ENCODE data around the gene KIF9. TPM values are rescaled to one million over a fixed set of nuclear protein-coding genes. Genes with fewer than 3 reads are reported as not detected.

The KIF9 gene
- total RNA-seq, 1 experiment from 2014 or later, result 8.9 TPM

GRCh38 chr3:47266709-47267489 is 15.7 kb downstream of the KIF9 start:
- POLR2A ChIA-PET, result no interaction called here
- no peak for TF ChIP-seq REST (IDR thresholded peaks at IDR 0.05; ENCODE audit: insufficient read depth in 1 of 2, low read depth in 2 of 2, low read length in 1 of 2)
- no peak for TF ChIP-seq SIN3A (IDR thresholded peaks at IDR 0.05; ENCODE audit: borderline replicate concordance, insufficient read depth, low read depth, low read length)
- no peak for TF ChIP-seq POLR2AphosphoS5 (IDR thresholded peaks at IDR 0.05; ENCODE audit: low read depth, low read length)
- Histone ChIP-seq H3K9me3 (ENCODE audit: control insufficient read depth, insufficient read depth, low read depth, low read length) (no peaks in the 10 kb centered on the region), H3K27me3 (ENCODE audit: control insufficient read depth, insufficient read depth, low read length) (no peaks in the 10 kb centered on the region), H3K4me3 (ENCODE audit: low read depth in 2 of 2, low read length in 2 of 2) (no peak overlapping the region), H3K36me3 (ENCODE audit: control insufficient read depth, insufficient read depth, low read length) (no peaks in the 10 kb centered on the region), H3K27ac (ENCODE audit: low read length) (no peak overlapping the region), H3K4me1 (ENCODE audit: control insufficient read depth, insufficient read depth, low read length) (no peaks in the 10 kb centered on the region)
- ATAC-seq (no peak), DNase-seq (ENCODE audit: low read depth, low spot score) (no peak)
- no TSS peak for BruUV-seq (replicated peaks)
- in situ Hi-C loops (cut with HindIII; ENCODE audit: low pct_unique_long_range_greater_than_20kb, low sequenced_read_pairs), result no loop called here
- CTCF ChIA-PET, result interaction anchor here (0.6 kb wide), 1 partner anchor 66 kb away, joined by 3 read pairs; no protein-coding TSS in a partner anchor
- intact Hi-C loops (cut with micrococcal nuclease; ENCODE audit: unreplicated experiment), result no loop called here

- BruUV-seq (replicated peaks), result no TSS peak
- no peak for DNase-seq (ENCODE audit: low read depth, low spot score)
- Histone ChIP-seq H3K9me3 (ENCODE audit: control insufficient read depth, insufficient read depth, low read depth, low read length) (no peaks in the 10 kb centered on the region), H3K4me1 (ENCODE audit: control insufficient read depth, insufficient read depth, low read length) (no peaks in the 10 kb centered on the region), H3K4me3 (ENCODE audit: low read depth in 2 of 2, low read length in 2 of 2) (no peak overlapping the region), H3K27me3 (ENCODE audit: control insufficient read depth, insufficient read depth, low read length) (no peaks in the 10 kb centered on the region), H3K36me3 (ENCODE audit: control insufficient read depth, insufficient read depth, low read length) (no peaks in the 10 kb centered on the region), H3K27ac (ENCODE audit: low read length) (no peak overlapping the region)
- intact Hi-C loops (cut with micrococcal nuclease; ENCODE audit: unreplicated experiment) (no loop called here), in situ Hi-C loops (cut with HindIII; ENCODE audit: low pct_unique_long_range_greater_than_20kb, low sequenced_read_pairs) (no loop called here)
- ATAC-seq, result no peak
- POLR2A ChIA-PET, result no interaction called here
- CTCF ChIA-PET, result no interaction called here
- no peak for TF ChIP-seq CTCF (IDR thresholded peaks at IDR 0.05)
- TF ChIP-seq POLR2AphosphoS5 (IDR thresholded peaks at IDR 0.05; ENCODE audit: low read depth, low read length), result no peak
- TF ChIP-seq TCF7L2 (IDR thresholded peaks at IDR 0.05; ENCODE audit: low read depth, low read length), result no peak
- TF ChIP-seq REST (IDR thresholded peaks at IDR 0.05; ENCODE audit: insufficient read depth in 1 of 2, low read depth in 2 of 2, low read length in 1 of 2), result no peak
- TF ChIP-seq SIN3A (IDR thresholded peaks at IDR 0.05; ENCODE audit: borderline replicate concordance, insufficient read depth, low read depth, low read length), result no peak
Measured at GRCh38 chr3:47265725-47266428, 16.7 kb downstream of the KIF9 start.
